ENCODE results near the gene CHD9.
"Not testable (repeated sequence)": the region's sequence is repeated elsewhere in the genome, so short reads cannot be mapped to it uniquely, and the experiment has no call there.

CHD9 gene

DNA sequence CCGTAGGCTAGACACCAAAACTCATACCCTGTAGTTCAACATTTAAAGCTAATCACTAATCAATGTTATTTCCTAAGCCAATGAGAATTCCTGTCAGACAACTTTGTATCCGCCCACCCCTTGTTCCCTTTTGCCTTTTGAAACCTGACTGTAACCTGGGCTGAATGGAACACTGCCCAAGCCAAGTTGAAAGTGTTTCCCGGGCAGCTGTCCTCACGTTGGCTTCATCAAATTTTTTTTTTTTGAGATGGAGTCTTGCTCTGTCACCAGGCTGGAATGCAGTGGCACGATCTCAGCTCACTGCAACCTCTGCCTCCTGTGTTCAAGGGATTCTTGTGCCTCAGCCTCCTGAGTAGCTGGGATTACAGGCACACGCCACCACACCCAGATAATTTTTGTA, 18.1 kb upstream of the CHD9 start:
- H3K27me3 ChIP-seq (ENCODE audit: insufficient read depth, low read length); H3K9me3 ChIP-seq (ENCODE audit: low read length); H3K4me1 ChIP-seq (ENCODE audit: insufficient read depth, low read length); H3K36me3 ChIP-seq (ENCODE audit: insufficient read depth, low read length); H2AFZ ChIP-seq (ENCODE audit: low read depth, low read length); H3K4me3 ChIP-seq (ENCODE audit: low read length): not testable (repeated sequence)

DNA sequence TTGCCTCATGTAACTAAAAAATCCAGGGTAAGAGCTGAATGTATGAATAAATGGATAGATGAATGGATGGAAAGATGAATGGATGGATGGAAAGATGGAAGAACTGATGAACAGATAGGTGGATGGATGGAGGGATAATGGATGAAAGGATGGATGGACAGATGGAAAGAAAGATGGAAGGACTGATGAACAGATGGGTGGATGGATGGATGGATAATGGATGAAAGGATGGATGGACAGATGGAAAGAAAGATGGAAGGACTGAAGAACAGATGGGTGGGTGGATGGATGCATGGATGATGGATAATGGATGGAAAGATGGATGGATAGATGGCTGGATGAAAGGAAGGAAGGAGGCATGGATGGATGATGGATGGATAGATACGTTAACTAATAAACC, 14.0 kb upstream of the CHD9 start:
- no peak overlapping the region for H3K4me3 ChIP-seq (ENCODE audit: low read length)
- no peaks in the 10 kb centered on the region for H3K27me3 ChIP-seq (ENCODE audit: insufficient read depth, low read length)
- no peaks in the 10 kb centered on the region for H3K9me3 ChIP-seq (ENCODE audit: low read length)
- H3K4me1 ChIP-seq (ENCODE audit: insufficient read depth, low read length): peaks cover 14% of the 10 kb centered on the region
- H3K36me3 ChIP-seq (ENCODE audit: insufficient read depth, low read length): no peaks in the 10 kb centered on the region
- H2AFZ ChIP-seq (ENCODE audit: low read depth, low read length): no peak overlapping the region

DNA sequence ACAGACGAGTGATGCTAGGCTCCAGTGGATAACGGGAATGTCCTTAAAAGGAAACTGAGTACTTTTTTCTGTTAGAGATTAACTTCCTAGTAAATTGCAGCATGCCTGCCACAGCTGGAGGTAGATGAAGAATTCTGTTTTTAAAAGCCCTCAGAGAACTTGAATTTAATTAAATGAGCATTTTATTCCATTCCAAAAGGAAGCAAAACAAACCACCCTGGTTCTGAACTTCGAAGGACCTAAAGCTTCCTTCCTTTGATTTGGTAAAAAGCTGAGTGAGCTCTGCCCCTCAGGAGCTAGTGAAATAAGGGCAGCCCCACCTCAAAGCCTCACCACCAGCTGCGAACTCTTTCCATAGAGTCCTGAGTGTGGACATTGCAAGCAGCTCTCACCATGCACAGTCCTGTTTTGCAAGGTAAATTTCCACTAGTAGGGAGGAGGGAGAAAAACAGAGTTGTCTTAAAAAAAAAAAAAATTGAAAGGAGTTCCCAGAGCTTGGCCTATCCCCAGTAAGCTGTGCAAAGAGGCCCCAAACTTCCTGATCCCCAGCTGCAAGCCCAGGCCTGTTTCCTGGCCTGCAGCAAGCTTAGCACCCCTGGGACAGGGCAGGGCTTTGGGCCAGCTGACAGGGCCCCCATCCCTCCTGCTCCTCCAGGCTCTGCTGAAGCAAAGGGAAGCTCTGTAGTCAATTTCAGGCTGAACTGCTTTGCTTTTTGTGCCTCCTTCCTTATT, 13.3 kb upstream of the CHD9 start:
- Histone ChIP-seq H3K36me3 (ENCODE audit: insufficient read depth, low read length) (no peaks in the 10 kb centered on the region), H3K9me3 (ENCODE audit: low read length) (no peaks in the 10 kb centered on the region), H3K27me3 (ENCODE audit: insufficient read depth, low read length) (no peaks in the 10 kb centered on the region), H2AFZ (ENCODE audit: low read depth, low read length) (no peak overlapping the region), H3K4me3 (ENCODE audit: low read length) (no peak overlapping the region), H3K4me1 (ENCODE audit: insufficient read depth, low read length) (peaks cover 14% of the 10 kb centered on the region)

DNA sequence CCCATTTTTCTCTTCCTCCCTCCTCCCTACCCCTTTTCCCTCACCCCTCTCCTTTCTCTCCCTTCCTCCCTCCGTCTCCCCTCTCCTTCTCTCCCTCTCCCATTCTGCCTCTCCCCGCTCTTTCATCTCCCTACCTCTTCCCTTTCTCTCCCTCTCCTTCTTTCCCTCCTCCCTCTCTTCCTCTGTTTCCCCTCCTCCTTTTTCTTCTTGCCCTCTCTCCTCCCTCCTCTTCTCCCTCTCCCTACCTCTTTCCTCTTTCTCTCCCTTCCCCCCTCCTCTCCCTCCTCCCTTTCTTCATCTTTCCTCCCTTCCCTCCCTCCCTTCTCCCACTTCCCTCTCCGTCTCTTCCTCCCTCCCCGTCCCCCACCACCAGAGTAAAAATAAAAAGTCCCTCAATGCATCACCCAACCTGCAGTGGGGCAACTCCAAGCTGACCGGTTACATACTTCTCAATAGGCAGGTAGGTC, 12.5 kb upstream of the CHD9 start:
- H2AFZ ChIP-seq (ENCODE audit: low read depth, low read length): no peak overlapping the region
- peaks cover 14% of the 10 kb centered on the region for H3K4me1 ChIP-seq (ENCODE audit: insufficient read depth, low read length)
- no peaks in the 10 kb centered on the region for H3K27me3 ChIP-seq (ENCODE audit: insufficient read depth, low read length)
- no peak overlapping the region for H3K4me3 ChIP-seq (ENCODE audit: low read length)
- H3K9me3 ChIP-seq (ENCODE audit: low read length): peaks cover 1% of the 10 kb centered on the region
- H3K36me3 ChIP-seq (ENCODE audit: insufficient read depth, low read length): no peaks in the 10 kb centered on the region

DNA sequence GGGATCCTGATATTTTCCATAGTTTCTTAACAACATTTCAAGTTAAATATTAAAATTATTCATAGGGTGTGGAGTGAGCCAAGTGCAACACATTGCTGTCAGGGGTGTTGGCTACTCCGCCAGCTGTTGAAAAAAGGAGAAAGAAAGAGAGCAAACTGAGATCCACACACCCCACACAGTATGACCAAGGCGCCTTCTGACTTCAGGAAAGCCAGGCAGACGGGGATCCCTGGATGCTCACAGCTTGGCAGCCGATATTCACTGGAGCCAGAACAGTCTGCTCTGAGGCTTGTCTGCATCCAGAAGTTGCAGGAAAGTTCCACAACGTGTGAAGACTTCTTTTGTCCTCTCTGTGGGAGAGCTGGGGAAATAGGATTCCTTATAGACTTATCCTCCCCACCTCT, 11.4 kb upstream of the CHD9 start:
- Histone ChIP-seq H3K36me3 (ENCODE audit: insufficient read depth, low read length) (no peaks in the 10 kb centered on the region), H3K4me1 (ENCODE audit: insufficient read depth, low read length) (peaks cover 14% of the 10 kb centered on the region)

DNA sequence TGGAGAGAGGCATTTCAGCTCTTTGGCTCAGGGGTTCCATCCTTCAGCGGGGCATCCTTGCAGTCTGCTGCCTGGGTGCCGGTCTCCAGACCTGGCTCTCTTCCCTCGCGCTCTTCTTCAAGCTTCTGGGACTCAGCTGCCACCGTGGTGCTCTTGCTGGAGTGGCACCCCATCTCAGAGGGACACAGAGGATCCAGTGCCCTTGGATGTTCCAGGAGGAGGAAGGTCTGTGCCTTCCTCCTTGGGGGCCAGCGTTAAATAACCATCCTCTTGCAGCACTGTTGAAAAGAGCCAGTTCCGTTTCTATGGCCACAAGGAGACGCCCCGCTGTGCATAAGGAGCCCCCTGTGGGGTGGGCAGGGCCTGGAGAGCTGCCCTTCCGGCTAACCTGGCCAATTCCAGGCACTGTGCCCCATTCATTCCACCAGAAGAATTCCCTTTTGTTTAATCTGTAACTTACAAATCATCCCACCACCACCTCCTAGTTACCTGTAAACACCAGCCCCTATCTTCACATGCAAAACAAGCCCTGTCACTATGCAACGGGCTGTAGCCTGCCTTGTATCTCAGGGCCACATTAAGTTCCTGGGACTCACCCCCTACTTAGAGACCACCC, 10.7 kb upstream of the CHD9 start:
- H3K4me1 ChIP-seq (ENCODE audit: insufficient read depth, low read length): peaks cover 14% of the 10 kb centered on the region
- H3K36me3 ChIP-seq (ENCODE audit: insufficient read depth, low read length): no peaks in the 10 kb centered on the region
- H2AFZ ChIP-seq (ENCODE audit: low read depth, low read length): peak overlapping the region; percentile 68
- peaks cover 2% of the 10 kb centered on the region for H3K9me3 ChIP-seq (ENCODE audit: low read length)
- no peaks in the 10 kb centered on the region for H3K27me3 ChIP-seq (ENCODE audit: insufficient read depth, low read length)
- H3K4me3 ChIP-seq (ENCODE audit: low read length): no peak overlapping the region

More for the DNA sequence above, 11.4 kb upstream of the CHD9 start:
- Histone ChIP-seq H3K9me3 (ENCODE audit: low read length) (peaks cover 2% of the 10 kb centered on the region), H2AFZ (ENCODE audit: low read depth, low read length) (no peak overlapping the region), H3K27me3 (ENCODE audit: insufficient read depth, low read length) (no peaks in the 10 kb centered on the region), H3K4me3 (ENCODE audit: low read length) (no peak overlapping the region)

DNA sequence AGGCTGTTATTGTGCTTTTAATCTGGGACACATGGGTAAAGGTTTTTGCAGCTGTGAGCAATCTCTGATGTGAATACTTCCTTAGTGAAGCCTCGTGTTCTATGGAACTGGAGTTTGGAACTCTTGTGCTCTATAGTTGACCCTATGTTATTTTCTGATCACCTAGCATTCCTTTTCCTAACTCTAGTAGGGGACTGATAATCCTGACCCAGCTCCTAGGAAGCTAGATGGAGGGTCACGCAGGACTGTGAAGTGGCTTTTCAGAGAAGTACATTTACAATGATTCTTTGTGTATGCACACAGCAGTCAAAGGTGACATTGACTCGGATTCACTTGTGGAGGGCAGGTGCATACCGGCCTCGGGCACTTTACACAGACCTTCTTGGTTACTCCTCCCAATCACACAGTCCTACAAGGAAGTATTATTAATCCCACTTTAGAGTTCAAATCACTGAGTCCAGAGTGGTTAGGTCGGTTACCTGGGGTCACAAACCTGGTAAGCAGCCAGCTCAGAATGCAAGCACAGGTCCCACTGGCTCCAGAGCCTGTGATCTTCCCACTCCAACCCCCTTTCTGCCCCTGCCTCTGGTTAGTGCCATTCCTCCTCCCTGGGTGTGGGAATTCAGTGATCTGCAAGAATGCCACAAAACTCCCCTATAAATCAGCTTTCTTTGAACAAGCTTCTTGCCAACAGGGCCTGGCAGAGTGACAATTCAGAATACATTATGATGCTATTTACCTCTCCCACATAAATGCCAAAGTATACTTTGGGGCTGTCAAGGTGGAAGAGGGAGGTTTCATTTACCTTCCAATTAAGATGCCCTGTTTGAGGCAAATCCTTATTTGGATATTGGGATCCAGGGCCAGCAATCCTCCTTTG, 9.2 kb upstream of the CHD9 start:
- Histone ChIP-seq H3K36me3 (ENCODE audit: insufficient read depth, low read length) (no peaks in the 10 kb centered on the region), H2AFZ (ENCODE audit: low read depth, low read length) (no peak overlapping the region), H3K9me3 (ENCODE audit: low read length) (peaks cover 2% of the 10 kb centered on the region), H3K27me3 (ENCODE audit: insufficient read depth, low read length) (no peaks in the 10 kb centered on the region), H3K4me3 (ENCODE audit: low read length) (no peak overlapping the region), H3K4me1 (ENCODE audit: insufficient read depth, low read length) (peaks cover 14% of the 10 kb centered on the region)

DNA sequence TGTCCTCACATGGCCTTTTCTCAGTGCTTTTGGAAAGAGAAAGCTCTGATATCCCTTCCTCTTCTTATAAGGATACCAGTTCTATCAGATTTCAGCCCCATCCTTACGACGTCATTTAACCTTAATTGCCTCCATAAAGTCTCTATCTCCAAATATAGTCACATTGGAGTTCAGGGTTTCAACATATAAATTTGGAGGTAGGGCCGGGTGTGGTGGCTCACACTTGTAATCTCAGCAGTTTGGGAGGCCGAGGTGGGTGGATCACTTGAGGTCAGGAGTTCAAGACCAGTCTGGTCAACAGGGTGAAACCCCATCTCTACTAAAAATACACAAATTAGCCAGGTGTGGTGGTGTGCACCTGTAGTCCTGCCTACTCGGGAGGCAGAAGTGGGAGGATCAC, 7.3 kb upstream of the CHD9 start:
- not testable (repeated sequence) for H2AFZ ChIP-seq (ENCODE audit: low read depth, low read length); H3K4me3 ChIP-seq (ENCODE audit: low read length); H3K27me3 ChIP-seq (ENCODE audit: insufficient read depth, low read length); H3K9me3 ChIP-seq (ENCODE audit: low read length); H3K36me3 ChIP-seq (ENCODE audit: insufficient read depth, low read length)
- peaks cover 11% of the 10 kb centered on the region for H3K4me1 ChIP-seq (ENCODE audit: insufficient read depth, low read length)

DNA sequence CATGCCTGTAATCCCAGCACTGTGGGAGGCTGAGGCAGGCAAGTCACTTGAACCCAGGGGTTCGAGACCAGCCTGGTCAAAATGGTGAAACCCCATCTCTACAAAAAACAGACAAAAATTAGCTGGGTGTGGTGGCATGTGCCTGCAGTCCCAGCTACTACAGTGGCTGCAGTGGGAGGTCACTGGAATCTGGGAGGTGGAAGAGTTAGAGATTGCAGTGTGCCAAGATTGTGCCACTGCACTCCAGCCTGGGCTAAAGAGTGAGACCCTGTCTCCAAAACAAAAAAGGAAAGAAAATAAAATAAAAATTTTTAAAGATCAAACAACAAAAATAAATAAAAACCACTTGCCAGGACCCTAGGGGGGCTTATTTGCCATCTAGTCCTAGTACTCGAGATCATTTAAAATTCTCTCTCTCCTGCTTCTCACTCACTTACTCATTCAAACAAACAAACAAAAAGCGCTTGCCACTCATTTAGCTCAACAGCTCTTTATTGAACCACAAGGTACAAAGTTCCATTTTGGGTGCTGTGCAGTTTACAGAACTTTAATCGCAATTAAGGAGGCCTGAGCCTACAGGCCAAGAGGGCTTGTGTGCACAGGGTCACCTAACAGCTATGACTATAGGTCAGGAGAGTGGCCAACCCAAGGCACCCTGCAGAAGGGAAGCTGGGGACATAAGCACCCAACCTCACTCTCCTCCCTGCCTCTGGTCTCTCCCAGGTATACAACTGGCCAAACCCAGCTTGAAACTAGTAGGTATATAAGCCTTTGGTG, 6.5 kb upstream of the CHD9 start:
- H3K27me3 ChIP-seq (ENCODE audit: insufficient read depth, low read length): no peaks in the 10 kb centered on the region
- peaks cover 11% of the 10 kb centered on the region for H3K4me1 ChIP-seq (ENCODE audit: insufficient read depth, low read length)
- H2AFZ ChIP-seq (ENCODE audit: low read depth, low read length): no peak overlapping the region

DNA sequence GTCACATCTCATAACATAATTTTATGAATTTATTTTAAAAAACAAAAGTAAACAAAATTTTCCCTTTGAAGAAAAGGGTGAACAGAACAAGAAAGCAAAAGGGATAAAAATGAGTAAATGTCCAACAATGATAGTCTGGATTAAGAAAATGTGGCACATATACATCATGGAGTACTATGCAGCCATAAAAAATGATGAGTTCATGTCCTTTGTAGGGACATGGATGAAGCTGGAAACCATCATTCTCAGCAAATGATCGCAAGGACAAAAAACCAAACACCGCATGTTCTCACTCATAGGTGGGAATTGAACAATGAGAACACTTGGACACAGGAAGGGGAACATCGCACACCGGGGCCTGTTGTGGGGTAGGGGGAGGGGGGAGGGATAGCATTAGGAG, 3.5 kb upstream of the CHD9 start:
- not testable (repeated sequence) for H3K36me3 ChIP-seq (ENCODE audit: insufficient read depth, low read length); H3K27me3 ChIP-seq (ENCODE audit: insufficient read depth, low read length); H2AFZ ChIP-seq (ENCODE audit: low read depth, low read length); H3K4me3 ChIP-seq (ENCODE audit: low read length); H3K9me3 ChIP-seq (ENCODE audit: low read length)
- H3K4me1 ChIP-seq (ENCODE audit: insufficient read depth, low read length): peaks cover 11% of the 10 kb centered on the region

More for the DNA sequence above, 6.5 kb upstream of the CHD9 start:
- Histone ChIP-seq H3K4me3 (ENCODE audit: low read length) (no peak overlapping the region), H3K9me3 (ENCODE audit: low read length) (peaks cover 2% of the 10 kb centered on the region), H3K36me3 (ENCODE audit: insufficient read depth, low read length) (no peaks in the 10 kb centered on the region)

DNA sequence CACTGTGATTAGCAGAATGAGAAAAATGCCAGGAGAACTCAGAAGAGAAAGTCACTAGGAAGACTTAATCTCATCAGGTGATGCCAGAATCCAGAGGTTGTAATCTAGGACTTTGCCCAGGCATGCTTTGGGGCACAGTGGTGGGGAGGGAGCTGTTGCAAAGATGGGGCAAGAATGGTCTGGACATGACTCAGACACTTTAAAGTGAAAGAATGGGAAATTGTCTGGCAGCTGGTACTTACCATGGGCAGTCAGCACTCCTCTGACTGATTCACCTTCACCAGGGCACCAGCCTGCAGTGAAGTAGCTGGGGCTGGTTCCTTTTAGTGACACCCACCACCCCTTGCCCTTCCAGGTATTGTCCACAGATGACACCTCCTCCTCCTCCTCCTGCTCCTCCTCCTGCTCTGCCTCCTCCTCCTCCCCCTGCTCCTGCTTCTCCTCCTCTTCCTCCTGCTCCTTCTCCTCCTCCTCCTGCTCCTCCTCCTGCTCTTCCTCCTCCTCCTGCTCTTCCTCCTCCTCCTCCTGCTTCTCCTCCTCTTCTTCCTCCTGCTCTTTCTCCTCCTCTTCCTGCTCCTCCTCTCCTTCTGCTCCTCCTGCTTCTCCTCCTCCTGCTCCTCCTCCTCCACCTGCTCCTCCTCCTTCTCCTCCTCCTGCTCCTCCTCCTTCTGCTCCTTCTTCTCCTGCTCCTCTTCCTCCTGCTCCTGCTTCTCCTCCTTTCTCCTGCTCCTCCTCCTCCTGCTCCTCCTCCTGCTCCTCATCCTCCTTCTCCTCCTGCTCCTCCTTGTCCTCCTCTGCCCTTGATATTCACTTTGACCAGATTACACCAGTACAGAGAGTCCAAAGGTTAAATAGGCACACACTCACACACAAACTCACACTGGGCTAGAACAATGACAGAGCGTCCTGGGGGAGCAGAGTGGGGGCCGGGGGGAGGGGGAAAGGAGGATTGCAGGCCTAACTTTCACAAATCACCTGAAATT, 2.0 kb upstream of the CHD9 start, which contains the start of gene CHD9NB:
Gene CHD9NB, minus strand, starts transcription at position 379 of the 983 bp plus-strand sequence. CDS start 8,739 bp downstream, outside the sequence.
- H3K9me3 ChIP-seq (ENCODE audit: low read length): no peaks in the 10 kb centered on the region
- H3K36me3 ChIP-seq (ENCODE audit: insufficient read depth, low read length): no peaks in the 10 kb centered on the region
- H3K4me1 ChIP-seq (ENCODE audit: insufficient read depth, low read length): peaks cover 11% of the 10 kb centered on the region
- H3K4me3 ChIP-seq (ENCODE audit: low read length): no peak within 1 kb of the TSS
- H2AFZ ChIP-seq (ENCODE audit: low read depth, low read length): no peak within 1 kb of the TSS
- no peaks in the 10 kb centered on the region for H3K27me3 ChIP-seq (ENCODE audit: insufficient read depth, low read length)
